ENCODE data around the gene FANCE. TPM values are rescaled to one million over a fixed set of nuclear protein-coding genes. Genes with fewer than 3 reads are reported as not detected.

Gene FANCE
- polyA plus RNA-seq, 1 experiment = 7.0 TPM

DNA sequence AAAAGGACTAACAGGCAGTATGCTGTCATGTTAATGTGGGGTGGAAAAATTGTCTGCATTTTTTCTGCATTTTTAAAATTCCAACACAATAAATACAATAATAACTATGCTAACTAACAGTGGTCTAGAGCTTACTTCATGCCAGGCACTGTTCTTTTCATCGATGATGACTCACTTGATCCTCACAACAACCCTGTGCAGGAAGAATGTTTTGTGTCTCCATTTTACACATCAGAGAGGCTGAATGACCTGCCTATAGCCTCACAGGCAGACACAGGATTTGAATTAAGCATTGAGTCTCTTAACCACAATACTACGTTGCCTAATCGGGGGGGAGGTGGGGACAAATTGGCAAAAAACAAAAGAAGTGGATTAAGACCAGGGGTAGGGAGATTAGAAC is 26.9 kb upstream of the FANCE start:
- POLR2A ChIA-PET = interaction anchor here (0.7 to 1.4 kb wide), 4 partner anchors 10 to 633 kb away, joined by 3 to 4 read pairs (median 3); partner anchors contain the start of gene BLTP3A
- TF ChIP-seq, protein P1, sequence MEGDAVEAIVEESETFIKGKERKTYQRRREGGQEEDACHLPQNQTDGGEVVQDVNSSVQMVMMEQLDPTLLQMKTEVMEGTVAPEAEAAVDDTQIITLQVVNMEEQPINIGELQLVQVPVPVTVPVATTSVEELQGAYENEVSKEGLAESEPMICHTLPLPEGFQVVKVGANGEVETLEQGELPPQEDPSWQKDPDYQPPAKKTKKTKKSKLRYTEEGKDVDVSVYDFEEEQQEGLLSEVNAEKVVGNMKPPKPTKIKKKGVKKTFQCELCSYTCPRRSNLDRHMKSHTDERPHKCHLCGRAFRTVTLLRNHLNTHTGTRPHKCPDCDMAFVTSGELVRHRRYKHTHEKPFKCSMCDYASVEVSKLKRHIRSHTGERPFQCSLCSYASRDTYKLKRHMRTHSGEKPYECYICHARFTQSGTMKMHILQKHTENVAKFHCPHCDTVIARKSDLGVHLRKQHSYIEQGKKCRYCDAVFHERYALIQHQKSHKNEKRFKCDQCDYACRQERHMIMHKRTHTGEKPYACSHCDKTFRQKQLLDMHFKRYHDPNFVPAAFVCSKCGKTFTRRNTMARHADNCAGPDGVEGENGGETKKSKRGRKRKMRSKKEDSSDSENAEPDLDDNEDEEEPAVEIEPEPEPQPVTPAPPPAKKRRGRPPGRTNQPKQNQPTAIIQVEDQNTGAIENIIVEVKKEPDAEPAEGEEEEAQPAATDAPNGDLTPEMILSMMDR (IDR thresholded peaks at IDR 0.05; ENCODE audit: low read depth, low read length) = no peak
- Histone ChIP-seq H3K27ac (ENCODE audit: low read depth, low read length) (peak overlapping the region; percentile 88), H3K4me3 (ENCODE audit: low read depth, low read length) (no peak overlapping the region), H3K27me3 (ENCODE audit: control insufficient read depth, insufficient read depth, low read length) (no peaks in the 10 kb centered on the region), H3K9me3 (ENCODE audit: control insufficient read depth, insufficient read depth, low read length) (peaks cover 8% of the 10 kb centered on the region)
- CTCF ChIA-PET = interaction anchor here (1.2 kb wide), 1 partner anchor 10 kb away, joined by 6 read pairs; no protein-coding TSS in a partner anchor
- DNase-seq (ENCODE audit: low read depth, low spot score) = peak; percentile 84

DNA sequence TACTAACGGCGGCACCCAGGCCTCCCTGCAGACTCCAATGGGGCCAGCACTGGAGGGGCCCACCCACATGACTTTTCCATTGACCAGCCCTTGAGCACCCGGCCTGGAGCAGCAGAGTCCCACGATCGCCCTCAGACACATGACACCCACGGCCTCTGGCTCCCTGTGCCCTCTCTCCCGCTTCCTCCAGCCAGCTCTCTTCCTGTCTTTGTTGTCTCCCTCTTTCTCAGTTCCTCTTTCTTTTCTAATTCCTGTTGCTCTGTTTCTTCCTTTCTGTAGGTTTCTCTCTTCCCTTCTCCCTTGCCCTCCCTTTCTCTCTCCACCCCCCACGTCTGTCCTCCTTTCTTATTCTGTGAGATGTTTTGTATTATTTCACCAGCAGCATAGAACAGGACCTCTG is 26.1 kb upstream of the FANCE start:
- Histone ChIP-seq H3K27me3 (ENCODE audit: control insufficient read depth, insufficient read depth, low read length) (no peaks in the 10 kb centered on the region), H3K4me3 (ENCODE audit: low read depth, low read length) (no peak overlapping the region), H3K9me3 (ENCODE audit: control insufficient read depth, insufficient read depth, low read length) (peaks cover 8% of the 10 kb centered on the region), H3K27ac (ENCODE audit: low read depth, low read length) (peak overlapping the region; percentile 96)
- DNase-seq (ENCODE audit: low read depth, low spot score) = no peak
- TF ChIP-seq, protein P1 (IDR thresholded peaks at IDR 0.05; ENCODE audit: low read depth, low read length) = no peak
- ChIA-PET CTCF (interaction anchor here (1.4 kb wide), 1 partner anchor 23 kb away, joined by 3 read pairs; no protein-coding TSS in a partner anchor), POLR2A (interaction anchor here (1.0 to 2.6 kb wide), 2 partner anchors 11 to 35 kb away, joined by 4 to 11 read pairs; no protein-coding TSS in a partner anchor)

DNA sequence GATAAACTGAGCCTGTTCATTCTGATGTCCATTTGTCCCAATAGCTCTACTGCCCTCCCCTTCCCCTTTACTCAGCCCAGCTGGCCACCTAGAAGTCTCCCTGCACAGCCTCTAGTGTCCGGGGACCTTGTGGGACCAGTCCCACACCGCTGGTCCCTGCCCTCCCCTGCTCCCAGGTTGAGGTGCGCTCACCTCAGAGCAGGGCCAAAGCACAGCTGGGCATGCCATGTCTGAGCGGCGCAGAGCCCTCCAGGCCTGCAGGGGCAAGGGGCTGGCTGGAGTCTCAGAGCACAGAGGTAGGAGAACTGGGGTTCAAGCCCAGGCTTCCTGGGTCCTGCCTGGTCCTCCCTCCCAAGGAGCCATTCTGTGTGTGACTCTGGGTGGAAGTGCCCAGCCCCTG is 24.7 kb upstream of the FANCE start:
- TF ChIP-seq, protein P1 (IDR thresholded peaks at IDR 0.05; ENCODE audit: low read depth, low read length) = no peak
- POLR2A ChIA-PET = interaction anchor here (1.0 to 2.6 kb wide), 8 partner anchors 8 to 57 kb away, joined by 4 to 17 read pairs (median 6); partner anchors contain the start of gene FANCE
- CTCF ChIA-PET = interaction anchor here (1.4 to 2.5 kb wide), 3 partner anchors 8 to 22 kb away, joined by 3 to 13 read pairs (median 11); no protein-coding TSS in a partner anchor
- DNase-seq (ENCODE audit: low read depth, low spot score) = no peak
- Histone ChIP-seq H3K27me3 (ENCODE audit: control insufficient read depth, insufficient read depth, low read length) (no peaks in the 10 kb centered on the region), H3K27ac (ENCODE audit: low read depth, low read length) (peak overlapping the region; percentile 96), H3K4me3 (ENCODE audit: low read depth, low read length) (0 out of 2 replicates have a peak overlapping the region, but pooled peaks have one; percentile 4), H3K9me3 (ENCODE audit: control insufficient read depth, insufficient read depth, low read length) (peaks cover 8% of the 10 kb centered on the region)

DNA sequence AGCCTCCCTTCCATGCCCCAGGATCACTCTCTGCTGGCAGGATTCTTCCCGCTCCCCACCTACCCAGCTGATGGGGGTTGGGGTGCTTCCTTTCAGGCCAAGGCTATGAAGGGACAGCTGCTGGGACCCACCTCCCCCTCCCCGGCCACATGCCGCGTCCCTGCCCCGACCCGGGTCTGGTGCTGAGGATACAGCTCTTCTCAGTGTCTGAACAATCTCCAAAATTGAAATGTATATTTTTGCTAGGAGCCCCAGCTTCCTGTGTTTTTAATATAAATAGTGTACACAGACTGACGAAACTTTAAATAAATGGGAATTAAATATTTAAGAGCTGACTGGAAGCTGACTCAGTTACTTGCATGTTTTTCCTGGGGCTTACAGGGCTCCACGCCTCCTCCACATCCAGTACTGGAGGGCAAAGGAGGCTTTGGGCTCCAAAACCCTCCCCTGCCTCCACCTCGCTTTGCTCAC is 24.3 kb upstream of the FANCE start:
- POLR2A ChIA-PET = interaction anchor here (0.7 to 2.6 kb wide), 10 partner anchors 8 to 58 kb away, joined by 3 to 17 read pairs (median 6); partner anchors contain the start of gene FANCE
- H3K27ac ChIP-seq (ENCODE audit: low read depth, low read length) = peak overlapping the region; percentile 96
- peak overlapping the region; percentile 29; the same call in 1 of the 2 replicates for H3K4me3 ChIP-seq (ENCODE audit: low read depth, low read length)

More for the DNA sequence above, 24.3 kb upstream of the FANCE start:
- Histone ChIP-seq H3K27me3 (ENCODE audit: control insufficient read depth, insufficient read depth, low read length) (no peaks in the 10 kb centered on the region), H3K9me3 (ENCODE audit: control insufficient read depth, insufficient read depth, low read length) (peaks cover 8% of the 10 kb centered on the region)
- peak; percentile 81 for DNase-seq (ENCODE audit: low read depth, low spot score)
- TF ChIP-seq, protein P1 (IDR thresholded peaks at IDR 0.05; ENCODE audit: low read depth, low read length) = no peak
- CTCF ChIA-PET = interaction anchor here (1.1 to 2.5 kb wide), 3 partner anchors 8 to 40 kb away, joined by 3 to 13 read pairs (median 11); partner anchors contain the start of gene RPL10A
